GM19193 (cell line): ENCODE results near the gene ITPA.

Experiments used
- POLR2A ChIP-seq: IDR thresholded peaks from 4 replicates; pipeline ENCODE4 v1.6.1; 2011; ENCODE audit not compliant: insufficient read depth, insufficient read length; ENCODE audit errors: extremely low read depth

ITPA gene

DNA sequence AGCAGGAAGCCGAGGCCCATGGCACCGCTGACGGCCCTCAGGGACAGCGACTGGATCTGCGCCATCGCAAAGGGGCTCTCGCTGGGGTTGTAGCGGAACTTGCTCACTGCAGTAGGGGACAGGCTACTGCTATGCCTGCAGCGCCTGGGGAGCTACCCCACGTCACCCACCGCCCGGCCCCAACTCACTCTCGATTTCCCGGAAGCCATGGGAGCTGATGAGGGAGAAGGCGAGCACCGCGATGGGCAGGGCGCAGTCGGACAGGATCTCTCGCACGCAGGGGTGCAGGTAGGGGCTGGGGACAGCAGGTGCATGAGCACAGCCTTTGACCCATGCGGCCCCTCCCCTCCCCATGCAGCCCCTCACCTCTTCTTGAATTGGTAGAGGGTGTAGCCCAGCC lies 19.9 kb downstream of the ITPA start:
- no peak for TF ChIP-seq POLR2A

DNA sequence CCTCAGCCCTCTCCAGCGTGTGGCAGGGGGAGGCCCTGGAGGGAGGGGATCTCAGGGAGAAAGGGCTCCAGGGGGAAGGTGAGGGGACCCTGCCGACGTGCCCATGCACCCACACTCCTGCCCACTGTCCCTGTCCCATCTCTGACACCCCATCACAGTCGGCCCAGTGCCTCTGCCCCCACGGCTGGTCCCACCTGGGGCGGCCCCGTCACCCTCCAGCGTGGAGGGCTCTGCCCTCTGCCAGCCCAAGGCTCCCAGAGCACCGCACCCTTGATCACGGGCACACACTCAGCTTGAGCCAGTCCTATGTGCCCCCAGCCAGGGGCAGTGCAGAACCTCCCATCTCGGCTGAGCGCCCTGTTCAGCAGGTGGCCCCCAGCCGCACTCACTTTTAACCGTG lies 20.5 kb downstream of the ITPA start:
- no peak for TF ChIP-seq POLR2A

DNA sequence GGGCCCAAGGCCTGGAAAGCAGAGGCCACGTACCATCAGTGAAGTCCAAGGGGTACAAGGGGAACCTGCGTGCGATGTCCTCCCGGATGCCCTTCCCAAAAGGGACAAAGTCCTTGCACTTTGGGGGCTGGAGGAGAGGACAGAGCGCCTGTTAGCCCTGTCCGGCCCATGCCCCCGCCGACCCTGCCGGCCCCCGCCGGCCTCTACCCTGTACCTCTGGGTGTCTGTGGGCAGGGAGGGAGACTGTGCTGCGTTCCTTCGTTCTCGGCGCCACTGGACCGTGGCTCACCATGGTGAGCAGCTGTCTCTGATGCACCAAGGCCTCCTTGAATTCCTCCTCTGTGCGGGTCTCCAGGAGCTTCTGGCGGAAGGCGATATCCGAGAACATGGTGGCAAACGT lies 21.8 kb downstream of the ITPA start:
- TF ChIP-seq POLR2A: no peak

DNA sequence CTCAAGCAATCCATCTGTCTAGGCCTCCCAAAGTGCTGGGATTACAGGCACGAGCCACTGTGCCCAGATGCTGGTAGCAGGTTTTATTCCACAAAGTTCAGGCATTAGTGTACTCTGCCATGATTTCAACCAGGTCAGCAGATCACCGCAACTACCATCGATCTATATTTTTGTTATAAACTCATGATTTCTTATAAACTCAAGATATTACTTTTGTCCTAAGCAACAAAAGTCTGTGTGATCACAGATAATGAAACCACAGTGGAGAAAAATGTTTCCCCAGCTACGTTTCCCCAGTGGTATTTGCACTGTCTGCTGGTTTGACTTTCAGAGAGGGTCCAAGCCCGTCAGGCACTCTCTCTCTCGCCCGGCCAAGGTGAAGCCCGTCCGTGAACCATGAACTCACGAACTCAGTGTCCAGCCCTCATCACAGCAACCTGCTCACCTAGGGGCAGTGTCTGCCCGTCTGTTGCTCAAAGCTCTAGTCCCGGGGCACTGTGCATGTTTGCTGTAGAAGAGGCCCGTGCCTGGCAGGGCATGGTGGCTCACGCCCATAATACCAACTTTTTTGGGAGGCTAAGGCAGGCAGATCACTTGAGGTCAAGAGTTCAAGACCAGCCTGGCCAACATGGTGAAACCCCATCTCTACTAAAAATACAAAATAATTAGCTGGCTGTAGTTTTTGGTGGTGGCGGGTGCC lies 22.7 kb downstream of the ITPA start:
- TF ChIP-seq POLR2A: no peak

DNA sequence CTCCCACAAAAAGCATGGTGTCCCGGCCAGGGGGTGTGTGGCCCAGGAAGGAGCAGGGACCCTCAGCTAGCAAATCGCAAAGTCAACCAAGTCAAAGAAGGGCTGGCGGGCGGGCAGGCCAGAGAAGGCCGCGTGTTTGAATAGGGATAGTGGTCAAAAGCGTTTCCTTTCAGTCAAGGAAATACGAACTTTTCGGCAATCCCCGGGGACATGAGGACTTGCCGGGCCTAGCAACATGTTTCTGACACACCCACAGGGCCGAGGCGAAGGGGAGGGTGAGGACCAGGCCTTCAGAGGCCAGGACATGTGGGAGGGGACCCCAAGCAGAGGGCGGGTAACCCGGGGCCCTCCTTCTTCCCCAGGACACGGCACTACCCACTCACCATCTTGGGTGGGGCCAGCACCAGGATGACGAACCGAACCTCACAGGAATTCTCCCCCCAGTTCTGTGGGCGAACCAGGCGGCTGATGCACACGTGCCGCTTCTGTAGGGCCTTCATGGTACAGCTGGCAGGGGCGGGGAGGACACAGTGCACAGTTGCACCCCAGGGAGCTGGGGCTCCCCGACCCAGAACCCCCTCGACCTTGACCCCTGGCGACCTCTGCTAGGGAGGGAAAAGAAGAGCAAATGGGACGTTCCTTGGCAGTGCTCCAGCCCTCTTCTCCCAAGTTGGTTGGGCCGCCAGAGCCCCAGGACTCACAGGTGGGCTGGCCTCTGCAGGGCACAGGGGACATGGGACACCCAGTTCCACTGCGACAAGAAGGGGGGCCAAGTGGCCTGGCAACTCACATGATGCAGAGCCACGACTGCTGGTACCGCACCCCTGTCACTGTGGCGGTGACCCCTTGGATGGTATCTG lies 24.1 kb downstream of the ITPA start:
- no peak for TF ChIP-seq POLR2A

DNA sequence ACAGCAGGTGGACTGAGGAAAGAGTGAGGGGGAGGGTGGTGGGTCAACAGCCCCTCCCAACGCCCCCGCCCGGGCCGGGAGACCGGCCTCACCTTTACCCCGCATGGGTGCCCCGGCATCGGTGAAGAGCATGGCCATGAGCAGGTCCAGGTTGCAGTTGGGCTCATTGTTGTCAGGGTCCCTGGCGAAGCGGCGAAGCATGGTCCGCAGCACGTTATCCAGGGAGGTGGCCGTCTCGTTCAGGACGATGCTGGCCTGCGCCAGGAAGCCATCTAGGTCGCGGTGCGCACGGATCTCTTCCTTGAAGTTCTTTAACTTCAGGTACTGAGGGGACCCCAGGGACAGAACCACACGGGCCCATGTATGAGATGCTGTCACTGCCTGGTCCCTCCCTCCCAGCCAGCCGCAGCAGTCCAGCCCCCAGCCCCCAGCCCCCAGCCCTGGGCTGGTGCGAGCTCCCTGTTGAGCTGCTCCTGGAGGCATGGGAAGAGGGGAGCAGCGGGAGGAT lies 24.7 kb downstream of the ITPA start:
- TF ChIP-seq POLR2A: no peak

DNA sequence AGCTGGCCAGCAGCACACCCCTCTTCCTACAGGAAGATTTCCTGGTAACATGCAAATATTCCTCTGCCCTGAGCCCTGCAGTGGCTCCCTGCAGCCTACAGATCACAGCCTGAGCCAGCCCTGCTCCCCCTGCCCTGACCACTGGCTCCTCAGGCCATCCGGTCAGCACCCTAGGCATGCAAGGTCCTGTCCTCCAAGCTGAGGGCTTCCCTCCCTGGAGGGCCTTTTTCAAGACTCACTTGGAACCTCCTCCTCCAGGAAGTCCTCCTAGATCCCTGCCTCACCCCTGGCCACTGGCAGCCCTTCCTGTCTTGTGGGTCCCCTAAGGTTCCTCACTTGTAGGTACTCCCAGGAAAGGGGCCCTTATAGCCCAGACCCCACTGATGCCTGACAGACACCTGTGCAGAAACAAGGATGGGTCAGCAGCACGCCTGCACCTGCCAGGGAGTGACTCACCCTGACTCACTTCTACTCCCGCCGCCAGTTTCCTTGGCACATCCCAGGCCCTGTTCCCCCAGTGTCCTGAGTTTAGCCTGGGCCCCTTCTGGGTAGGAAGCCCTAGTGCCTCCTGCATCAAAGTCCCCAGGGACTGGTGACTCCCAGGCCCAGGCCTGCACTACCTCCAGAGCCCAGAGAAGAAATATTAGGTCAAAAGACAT lies 26.5 kb downstream of the ITPA start:
- no peak for TF ChIP-seq POLR2A

DNA sequence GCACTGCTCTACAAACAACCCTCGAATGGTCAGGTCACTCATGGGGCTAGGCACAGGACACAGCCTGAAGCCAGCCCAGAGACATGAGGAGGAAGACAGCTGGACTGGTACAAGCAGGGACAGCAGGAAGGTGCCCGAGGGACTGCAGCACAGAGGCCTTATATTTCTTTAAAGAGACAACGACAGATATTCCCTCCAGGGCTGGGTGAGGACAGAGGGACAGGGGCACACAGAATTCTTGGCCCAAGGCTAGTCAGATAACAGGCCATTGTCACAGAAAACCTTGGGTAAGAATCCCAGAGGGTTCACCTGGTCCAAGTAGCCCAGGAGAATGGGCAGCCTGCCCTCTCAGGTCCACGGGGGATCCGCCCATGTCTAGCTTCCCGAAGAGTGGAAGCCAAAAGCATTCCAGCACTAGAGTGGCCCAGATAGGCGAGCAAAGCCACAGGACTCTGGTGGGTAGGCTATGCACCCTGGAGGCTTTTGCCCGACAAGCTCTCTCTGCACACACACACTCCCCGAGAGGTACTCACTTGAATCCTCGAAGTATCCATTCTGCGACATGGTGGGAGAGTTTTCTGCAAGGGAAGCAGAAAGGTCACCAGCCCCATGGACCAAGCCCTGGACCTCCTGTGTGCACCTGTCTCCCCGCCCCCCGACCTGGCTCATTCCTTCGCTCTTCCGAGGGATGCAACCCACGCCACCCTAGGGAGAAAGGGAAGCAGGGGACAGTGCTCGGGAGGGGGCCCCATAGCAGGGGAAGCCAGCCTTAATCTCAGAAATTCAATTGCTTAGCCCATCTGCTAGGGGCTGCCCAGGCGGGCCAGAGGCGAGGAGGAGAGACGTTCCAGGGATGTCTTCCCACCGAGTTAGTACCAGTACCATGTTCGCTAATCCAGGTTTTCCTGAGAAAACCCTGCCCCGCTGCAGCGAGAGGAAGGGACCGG lies 28.0 kb downstream of the ITPA start:
- no peak for TF ChIP-seq POLR2A

DNA sequence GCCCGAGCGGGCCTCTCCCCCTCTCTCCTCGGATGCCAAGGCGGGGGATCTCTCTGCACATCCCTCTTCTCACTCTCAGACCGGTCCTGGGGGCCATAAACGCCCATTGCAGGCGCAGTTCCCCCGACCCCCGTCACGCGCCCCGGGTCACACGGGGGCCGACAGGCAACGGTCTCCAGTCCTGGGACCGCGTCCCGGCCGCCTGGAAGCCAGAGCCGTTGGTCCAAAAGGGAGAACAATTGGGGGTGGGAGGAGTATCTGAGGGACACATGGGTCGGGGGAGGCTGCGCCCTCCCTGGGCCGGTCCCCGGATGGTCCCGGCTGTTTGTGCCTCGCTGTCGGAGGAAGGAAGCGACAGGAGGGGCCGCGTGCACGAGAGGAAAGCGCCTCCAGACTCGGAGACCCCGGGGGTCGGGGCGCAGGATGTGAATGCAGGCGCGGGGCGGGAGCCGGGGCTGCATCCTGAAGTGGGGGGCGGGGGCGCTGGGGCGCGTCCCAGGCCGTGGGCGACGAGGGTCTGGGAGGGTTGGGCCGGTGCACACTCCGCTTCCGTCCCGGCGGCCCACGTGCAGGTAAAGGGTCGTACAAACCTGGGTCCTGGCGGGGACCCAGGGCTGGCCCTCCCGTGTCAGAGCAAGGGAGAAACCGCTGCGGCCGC lies 28.8 kb downstream of the ITPA start:
- TF ChIP-seq POLR2A: no peak

DNA sequence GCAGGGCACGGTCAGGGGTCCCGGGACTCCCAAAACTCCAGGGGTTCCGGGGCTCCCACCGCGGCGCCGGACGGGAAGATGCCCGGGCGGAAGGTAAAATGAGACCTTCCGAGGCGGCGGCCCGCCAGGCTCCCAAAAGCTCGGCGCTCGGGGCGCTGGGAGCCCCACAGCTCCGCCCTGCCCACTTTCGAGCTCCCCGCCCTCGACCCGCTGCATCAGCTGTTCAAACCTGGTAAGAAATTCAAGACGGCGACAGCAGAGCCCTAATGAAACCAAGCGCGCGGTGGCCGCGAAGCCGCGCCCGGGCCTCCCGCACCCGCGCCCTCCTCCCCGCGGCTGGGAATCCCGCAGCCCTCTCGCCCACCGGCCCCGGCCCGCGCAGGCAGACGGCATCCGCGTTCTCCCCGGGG lies 29.3 kb downstream of the ITPA start:
- no peak for TF ChIP-seq POLR2A

DNA sequence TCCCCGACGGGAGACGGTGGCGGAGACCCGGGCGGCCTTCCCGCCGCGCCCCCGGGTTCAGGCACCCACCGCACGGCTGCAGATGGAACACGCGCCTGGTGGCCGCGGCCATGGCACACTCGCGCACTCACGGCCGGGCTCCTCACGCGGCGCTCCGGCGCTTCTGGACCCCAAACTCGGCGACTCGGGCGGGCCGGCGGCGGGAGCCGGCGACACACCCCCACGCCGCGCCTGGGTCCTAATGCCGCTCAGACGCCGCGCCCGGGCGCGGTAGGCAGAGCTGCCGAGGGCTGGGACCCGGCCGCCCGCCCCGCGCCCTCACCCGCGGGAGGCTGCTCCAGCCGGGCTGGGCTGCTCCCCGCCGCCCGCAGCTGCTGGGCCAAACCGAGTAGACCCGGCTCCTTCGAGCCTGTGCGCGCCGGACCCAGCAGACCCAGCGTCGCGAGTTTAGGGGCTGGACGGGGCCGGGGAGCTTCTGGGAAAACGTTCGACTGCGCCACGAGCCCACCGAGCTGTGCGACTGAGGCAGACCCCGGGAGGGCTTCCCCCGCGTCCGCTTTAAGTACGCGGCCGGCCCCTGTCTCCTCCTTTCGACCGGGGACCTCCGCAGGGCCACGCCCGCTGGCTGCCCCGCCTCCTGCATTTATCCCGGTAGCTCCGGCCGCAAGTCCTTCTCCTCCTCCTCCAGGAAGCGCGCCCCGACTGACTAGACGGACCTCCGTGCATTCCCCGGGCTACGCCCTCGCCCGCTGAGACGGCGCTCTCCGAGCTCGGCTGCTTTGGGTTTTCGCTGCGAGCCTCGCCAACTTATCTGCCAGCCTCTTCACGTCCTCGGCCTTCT lies 29.9 kb downstream of the ITPA start, which contains the start of gene SLC4A11:
Gene SLC4A11, minus strand, starts transcription at position 165 of the 841 bp plus-strand sequence. Its CDS starts 53 bp downstream, at position 112.
- no peak for TF ChIP-seq POLR2A

DNA sequence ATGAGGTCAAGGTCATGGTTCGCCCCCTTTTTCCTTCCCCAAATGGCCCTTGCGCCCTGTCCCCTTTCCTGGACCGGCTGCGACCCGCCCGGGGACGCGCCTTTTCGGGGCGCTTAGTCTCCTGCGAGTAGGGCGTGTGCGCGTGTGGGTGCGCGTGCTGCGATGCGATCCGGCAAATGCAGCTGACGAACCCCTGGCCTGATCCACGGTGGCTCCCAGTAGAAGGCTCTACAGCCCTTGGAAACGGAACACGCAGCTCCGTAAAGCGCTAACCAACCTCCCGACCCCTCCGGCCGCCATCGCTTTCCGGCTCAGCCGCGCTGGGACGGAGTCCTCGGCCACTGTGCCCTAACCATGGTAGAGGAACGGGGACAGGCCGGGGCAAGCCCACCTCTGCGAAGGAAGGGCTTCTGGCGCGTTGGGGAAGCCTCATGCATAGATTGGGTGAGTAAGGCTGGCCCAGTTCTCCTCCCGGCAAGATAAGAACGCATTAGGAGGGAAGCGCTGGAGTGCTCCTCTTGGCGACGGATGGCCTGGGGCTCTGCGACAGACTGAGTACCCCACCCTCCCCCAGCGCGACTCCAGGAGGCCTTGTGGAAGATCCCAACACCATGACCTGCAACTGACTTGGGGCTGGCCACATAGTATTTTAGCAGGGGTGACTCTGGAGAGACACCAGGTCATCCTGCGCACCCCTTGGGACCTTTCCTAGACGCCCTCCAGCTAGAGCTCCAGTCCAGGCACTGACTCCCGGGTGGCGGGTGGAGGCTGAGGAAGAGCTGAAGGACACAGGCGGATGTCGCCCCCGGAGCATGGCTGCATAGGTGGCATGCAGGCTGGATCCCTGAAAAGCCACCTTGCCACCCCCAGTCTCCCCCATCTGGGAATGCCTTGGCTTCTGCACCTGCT lies 30.8 kb downstream of the ITPA start:
- TF ChIP-seq POLR2A: no peak
